ENCODE data around the gene SF1.

The SF1 gene

DNA sequence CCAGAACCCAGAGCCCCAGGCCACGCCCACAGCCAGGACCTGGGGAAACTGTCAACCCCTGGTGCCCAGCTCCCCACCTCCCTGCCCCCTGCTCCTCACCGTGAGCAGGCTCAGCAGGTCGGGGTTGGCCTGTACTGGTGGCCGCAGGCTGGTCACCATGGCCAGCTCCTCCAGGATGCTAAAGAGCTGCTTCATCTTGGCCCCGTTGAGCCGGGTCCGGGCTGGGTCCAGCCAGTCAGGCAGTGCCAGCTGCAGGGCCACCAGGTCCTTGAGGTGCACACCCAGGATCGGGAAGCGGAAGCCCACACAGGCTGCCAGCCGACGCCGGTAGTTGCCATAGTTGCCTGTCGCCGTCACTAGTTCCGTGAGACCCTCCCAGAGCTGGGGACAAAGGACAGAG, 41.7 kb downstream of the SF1 start:
- H3K9me3 ChIP-seq (ENCODE audit: insufficient read depth, low read length, severe bottlenecking): no peaks in the 10 kb centered on the region
- no peaks in the 10 kb centered on the region for H3K79me2 ChIP-seq (ENCODE audit: insufficient read depth, low read length)
- peaks cover 25% of the 10 kb centered on the region; the same call in 1 of the 2 replicates for H3K36me3 ChIP-seq (ENCODE audit: insufficient read depth, low read length)
- no peak overlapping the region for H2AFZ ChIP-seq (ENCODE audit: low read depth, low read length)
- H3K27ac ChIP-seq (ENCODE audit: low read length): no peak overlapping the region
- no peak overlapping the region for H3K4me3 ChIP-seq (ENCODE audit: low read depth in 1 of 2, low read length in 2 of 2)
- H3K4me2 ChIP-seq (ENCODE audit: insufficient read depth, low read length): no peak overlapping the region
- no peaks in the 10 kb centered on the region for H3K27me3 ChIP-seq (ENCODE audit: insufficient read depth, low read length, poor library complexity)
- no peak for TF ChIP-seq EZH2 (IDR thresholded peaks at IDR 0.05; ENCODE audit: borderline replicate concordance, low read depth, low read length, severe bottlenecking)
- TF ChIP-seq, protein P1, sequence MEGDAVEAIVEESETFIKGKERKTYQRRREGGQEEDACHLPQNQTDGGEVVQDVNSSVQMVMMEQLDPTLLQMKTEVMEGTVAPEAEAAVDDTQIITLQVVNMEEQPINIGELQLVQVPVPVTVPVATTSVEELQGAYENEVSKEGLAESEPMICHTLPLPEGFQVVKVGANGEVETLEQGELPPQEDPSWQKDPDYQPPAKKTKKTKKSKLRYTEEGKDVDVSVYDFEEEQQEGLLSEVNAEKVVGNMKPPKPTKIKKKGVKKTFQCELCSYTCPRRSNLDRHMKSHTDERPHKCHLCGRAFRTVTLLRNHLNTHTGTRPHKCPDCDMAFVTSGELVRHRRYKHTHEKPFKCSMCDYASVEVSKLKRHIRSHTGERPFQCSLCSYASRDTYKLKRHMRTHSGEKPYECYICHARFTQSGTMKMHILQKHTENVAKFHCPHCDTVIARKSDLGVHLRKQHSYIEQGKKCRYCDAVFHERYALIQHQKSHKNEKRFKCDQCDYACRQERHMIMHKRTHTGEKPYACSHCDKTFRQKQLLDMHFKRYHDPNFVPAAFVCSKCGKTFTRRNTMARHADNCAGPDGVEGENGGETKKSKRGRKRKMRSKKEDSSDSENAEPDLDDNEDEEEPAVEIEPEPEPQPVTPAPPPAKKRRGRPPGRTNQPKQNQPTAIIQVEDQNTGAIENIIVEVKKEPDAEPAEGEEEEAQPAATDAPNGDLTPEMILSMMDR (IDR thresholded peaks at IDR 0.05; ENCODE audit: borderline replicate concordance, extremely low read depth, low read length, poor library complexity, severe bottlenecking): no peak
- no peaks in the 10 kb centered on the region; the same call in 1 of the 2 replicates for H4K20me1 ChIP-seq (ENCODE audit: insufficient read depth, low read length)
- no peak for DNase-seq
- no peak overlapping the region for H3K9ac ChIP-seq (ENCODE audit: low read depth, low read length)
- H3K4me1 ChIP-seq (ENCODE audit: insufficient read depth, low read length): no peaks in the 10 kb centered on the region
- ATAC-seq (ENCODE audit: insufficient read depth, low read depth): no peak

GRCh38 chr11:64735725-64736259, 42.5 kb downstream of the SF1 start:
- no peak for ATAC-seq (ENCODE audit: insufficient read depth, low read depth)
- Histone ChIP-seq H3K9ac (ENCODE audit: low read depth, low read length) (no peak overlapping the region), H3K4me2 (ENCODE audit: insufficient read depth, low read length) (no peak overlapping the region)

GRCh38 chr11:64734811-64735724, 43.3 kb downstream of the SF1 start:
- Histone ChIP-seq H3K9ac (ENCODE audit: low read depth, low read length) (no peak overlapping the region), H4K20me1 (ENCODE audit: insufficient read depth, low read length) (no peaks in the 10 kb centered on the region; the same call in 1 of the 2 replicates), H3K27ac (ENCODE audit: low read length) (no peak overlapping the region), H3K9me3 (ENCODE audit: insufficient read depth, low read length, severe bottlenecking) (no peaks in the 10 kb centered on the region), H3K4me1 (ENCODE audit: insufficient read depth, low read length) (no peaks in the 10 kb centered on the region), H3K4me2 (ENCODE audit: insufficient read depth, low read length) (no peak overlapping the region), H3K79me2 (ENCODE audit: insufficient read depth, low read length) (no peaks in the 10 kb centered on the region), H3K27me3 (ENCODE audit: insufficient read depth, low read length, poor library complexity) (no peaks in the 10 kb centered on the region), H3K4me3 (ENCODE audit: low read depth in 1 of 2, low read length in 2 of 2) (no peak overlapping the region), H3K36me3 (ENCODE audit: insufficient read depth, low read length) (peaks cover 31% of the 10 kb centered on the region; the same call in 1 of the 2 replicates), H2AFZ (ENCODE audit: low read depth, low read length) (no peak overlapping the region)
- ATAC-seq (ENCODE audit: insufficient read depth, low read depth) (no peak; the same call in 2 of the 3 replicates), DNase-seq (no peak)
- TF ChIP-seq, protein P1 (IDR thresholded peaks at IDR 0.05; ENCODE audit: borderline replicate concordance, extremely low read depth, low read length, poor library complexity, severe bottlenecking): no peak
- TF ChIP-seq EZH2 (IDR thresholded peaks at IDR 0.05; ENCODE audit: borderline replicate concordance, low read depth, low read length, severe bottlenecking): no peak

More at GRCh38 chr11:64735725-64736259, 42.5 kb downstream of the SF1 start:
- no peak overlapping the region for H2AFZ ChIP-seq (ENCODE audit: low read depth, low read length)
- no peak for DNase-seq
- no peaks in the 10 kb centered on the region for H3K4me1 ChIP-seq (ENCODE audit: insufficient read depth, low read length)
- peaks cover 25% of the 10 kb centered on the region; the same call in 1 of the 2 replicates for H3K36me3 ChIP-seq (ENCODE audit: insufficient read depth, low read length)
- no peaks in the 10 kb centered on the region for H3K27me3 ChIP-seq (ENCODE audit: insufficient read depth, low read length, poor library complexity)
- no peak overlapping the region for H3K4me3 ChIP-seq (ENCODE audit: low read depth in 1 of 2, low read length in 2 of 2)
- H4K20me1 ChIP-seq (ENCODE audit: insufficient read depth, low read length): no peaks in the 10 kb centered on the region; the same call in 1 of the 2 replicates
- TF ChIP-seq EZH2 (IDR thresholded peaks at IDR 0.05; ENCODE audit: borderline replicate concordance, low read depth, low read length, severe bottlenecking): no peak
- TF ChIP-seq, protein P1 (IDR thresholded peaks at IDR 0.05; ENCODE audit: borderline replicate concordance, extremely low read depth, low read length, poor library complexity, severe bottlenecking): no peak
- peak overlapping the region; percentile 36 for H3K27ac ChIP-seq (ENCODE audit: low read length)
- no peaks in the 10 kb centered on the region for H3K79me2 ChIP-seq (ENCODE audit: insufficient read depth, low read length)
- H3K9me3 ChIP-seq (ENCODE audit: insufficient read depth, low read length, severe bottlenecking): no peaks in the 10 kb centered on the region
